Panc1 (cell line): ENCODE results near the gene CATSPER3. TPM values are rescaled to one million over a fixed set of nuclear protein-coding genes. Genes with fewer than 3 reads are reported as not detected.

Experiments used
- ATAC-seq: fragments of 200-7000 bp; cut with Tn5 transposase; 2 replicates; pipeline ENCODE4 v1.9.1; 2020; ENCODE audit warnings: mild to moderate bottlenecking, moderate library complexity
- BruUV-seq: library from RNA; stranded (reverse); fragments of 400-500 nt; replicated peaks from 2 replicates; lab custom pipeline; 2021; lab: Mats Ljungman, UMichigan
- CTCF ChIA-PET: fragments of 300-600 bp; sonication (Branson Sonifier 250); formaldehyde crosslinking; loops from one replicate; lab custom pipeline; 2022; ENCODE audit warnings: antibody characterized with exemption; lab: Charles Lee
- POLR2A ChIA-PET: fragments of 300-600 bp; sonication (Branson Sonifier 250); formaldehyde crosslinking; loops from one replicate; lab custom pipeline; 2022; ENCODE audit warnings: antibody characterized with exemption; lab: Charles Lee
- DNase-seq: peaks from one replicate; pipeline ENCODE4 v3.0.0-alpha.2; 2010; ENCODE audit warnings: low read depth, low spot score
- H3K27ac ChIP-seq: 2 replicates; pipeline ENCODE4 v1.5.1; 2011; ENCODE audit warnings: mild to moderate bottlenecking, low read length, inconsistent platforms
- H3K27me3 ChIP-seq: fragments of 200-500 bp; sonication (Bioruptor generic); 2 replicates; pipeline ENCODE4 v1.6.0; 2014; ENCODE audit warnings: low read length, inconsistent platforms; ENCODE audit not compliant: control insufficient read depth, insufficient read depth
- H3K36me3 ChIP-seq: fragments of 200-500 bp; sonication (Bioruptor generic); 2 replicates; pipeline ENCODE4 v1.5.1; 2014; ENCODE audit warnings: inconsistent platforms, mild to moderate bottlenecking, low read length, moderate library complexity; ENCODE audit not compliant: control insufficient read depth, insufficient read depth
- H3K4me1 ChIP-seq: 2 replicates; pipeline ENCODE4 v1.5.1; 2011; ENCODE audit warnings: inconsistent platforms, mild to moderate bottlenecking, low read length, moderate library complexity; ENCODE audit not compliant: control insufficient read depth, insufficient read depth
- H3K4me3 ChIP-seq, 2 experiments: 2 replicates each; pipeline ENCODE4 v1.5.1; 2011 to 2012; ENCODE audit warnings: low read depth in 2 of 2, low read length in 2 of 2, mild to moderate bottlenecking in 2 of 2, inconsistent platforms in 1 of 2, moderate library complexity in 1 of 2
- H3K9me3 ChIP-seq: fragments of 200-500 bp; sonication (Bioruptor generic); 2 replicates; pipeline ENCODE4 v1.5.1; 2014; ENCODE audit warnings: low read depth, mild to moderate bottlenecking, inconsistent platforms, low read length, moderate library complexity; ENCODE audit not compliant: control insufficient read depth, insufficient read depth
- CTCF ChIP-seq: fragments of 450-650 bp; IDR thresholded peaks from 2 replicates; pipeline ENCODE4 v1.5.1; 2017; ENCODE audit warnings: mild to moderate bottlenecking
- POLR2AphosphoS5 ChIP-seq: IDR thresholded peaks from 2 replicates; pipeline ENCODE4 v1.6.1; 2012; ENCODE audit warnings: mild to moderate bottlenecking, low read depth, low read length, moderate library complexity
- REST ChIP-seq, 2 experiments: IDR thresholded peaks; 2 replicates each; pipeline ENCODE4 v1.6.1; 2011 to 2012; ENCODE audit warnings: low read depth in 2 of 2, control low read depth in 1 of 2, low read length in 1 of 2, mild to moderate bottlenecking in 1 of 2, moderate library complexity in 1 of 2; ENCODE audit not compliant: insufficient read depth in 1 of 2
- SIN3A ChIP-seq: IDR thresholded peaks from 2 replicates; pipeline ENCODE4 v1.6.1; 2012; ENCODE audit warnings: low read depth, mild to moderate bottlenecking, low read length, moderate library complexity, borderline replicate concordance; ENCODE audit not compliant: insufficient read depth
- TCF7L2 ChIP-seq: IDR thresholded peaks from 2 replicates; pipeline ENCODE4 v1.6.1; 2011; ENCODE audit warnings: mild to moderate bottlenecking, low read depth, low read length, inconsistent platforms
- in situ Hi-C: cut with HindIII; loops from 2 replicates; pipeline ENCODE4 v1.10.0; 2016; ENCODE audit warnings: low sequenced_read_pairs, low pct_unique_long_range_greater_than_20kb
- intact Hi-C: fragments of 100-400 bp; cut with micrococcal nuclease; formaldehyde crosslinking; loops from one replicate; pipeline ENCODE4 v1.10.0; 2022; ENCODE audit not compliant: unreplicated experiment
- total RNA-seq: library from RNA; stranded (reverse); gene quantifications from one replicate; pipeline ENCODE4 v1.2.1, GENCODE V29; 2021; ENCODE audit not compliant: unreplicated experiment

The CATSPER3 gene
- total RNA-seq, 1 experiment from 2014 or later, result 0.69 TPM

- ChIA-PET CTCF (interaction anchor here (1.4 kb wide), 1 partner anchor 143 kb away, joined by 3 read pairs; no protein-coding TSS in a partner anchor), POLR2A (interaction anchor here (0.5 kb wide), 1 partner anchor 977 kb away, joined by 12 read pairs; no protein-coding TSS in a partner anchor)
- DNase-seq, result no peak
- no peak overlapping the region for H3K27ac ChIP-seq
- intact Hi-C loops (no loop called here), in situ Hi-C loops (no loop called here)
- no peak for ATAC-seq
- 0 out of 2 replicates have a peak, but pooled peaks cover 2% of the 10 kb centered on the region for H3K4me1 ChIP-seq
- TF ChIP-seq REST (IDR thresholded peaks at IDR 0.05; ENCODE audit: insufficient read depth in 1 of 2, low read depth in 2 of 2, low read length in 1 of 2) (no peak), POLR2AphosphoS5 (no peak), CTCF (no peak), TCF7L2 (no peak), SIN3A (no peak)
- no TSS peak for BruUV-seq
- H3K36me3 ChIP-seq, result no peaks in the 10 kb centered on the region
- H3K9me3 ChIP-seq, result no peaks in the 10 kb centered on the region
- H3K4me3 ChIP-seq, result no peak overlapping the region
- no peaks in the 10 kb centered on the region for H3K27me3 ChIP-seq
Observed at GRCh38 chr5:135060021-135060420, 92.3 kb downstream of the CATSPER3 start.

- Histone ChIP-seq H3K27ac (no peak overlapping the region), H3K36me3 (no peaks in the 10 kb centered on the region), H3K9me3 (no peaks in the 10 kb centered on the region), H3K4me3 (no peak overlapping the region), H3K4me1 (peaks cover 2% of the 10 kb centered on the region; the same call in 1 of the 2 replicates), H3K27me3 (no peaks in the 10 kb centered on the region)
- ATAC-seq (no peak), DNase-seq (no peak)
- no peak for TF ChIP-seq TCF7L2
- no peak for TF ChIP-seq SIN3A
- no peak for TF ChIP-seq REST (IDR thresholded peaks at IDR 0.05; ENCODE audit: insufficient read depth in 1 of 2, low read depth in 2 of 2, low read length in 1 of 2)
- no peak for TF ChIP-seq POLR2AphosphoS5
- TF ChIP-seq CTCF, result no peak
- no TSS peak for BruUV-seq
- POLR2A ChIA-PET, result no interaction called here
- in situ Hi-C loops, result no loop called here
- CTCF ChIA-PET, result interaction anchor here (0.6 kb wide), 1 partner anchor 252 kb away, joined by 3 read pairs; no protein-coding TSS in a partner anchor
- intact Hi-C loops, result no loop called here
Observed at GRCh38 chr5:135061001-135061400, 93.3 kb downstream of the CATSPER3 start.
